HG02571 (cell line): ENCODE data around the gene DTWD2.

Experiments
- ATAC-seq: cut with Tn5 transposase; IDR thresholded peaks from one replicate; pipeline ENCODE4 v1.9.1; 2021; ENCODE audit warnings: mild to moderate bottlenecking, moderate library complexity; ENCODE audit not compliant: unreplicated experiment

The DTWD2 gene

GRCh38 chr5:118789366-118789765 lies 199.0 kb downstream of the DTWD2 start:
- ATAC-seq, result no peak

- no peak for ATAC-seq
Observed at GRCh38 chr5:118788351-118788750, 200.0 kb downstream of the DTWD2 start.
